Epidermal melanocyte (primary cell): ENCODE results near the gene SEMA6D.

ENCODE experiments used
- DNase-seq: peaks from one replicate; pipeline ENCODE4 v3.0.0; 2011; ENCODE audit warnings: low spot score; ENCODE audit not compliant: insufficient read length

SEMA6D gene

GRCh38 chr15:47781527-47781926 lies 64.2 kb downstream of the SEMA6D start:
- DNase-seq, result no peak

GRCh38 chr15:47784820-47785219 lies 67.5 kb downstream of the SEMA6D start:
- DNase-seq, result no peak

- no peak for DNase-seq
Observed at GRCh38 chr15:47786371-47786770, 69.1 kb downstream of the SEMA6D start.

- no peak for DNase-seq
Observed at GRCh38 chr15:47787875-47788274, 70.6 kb downstream of the SEMA6D start.

GRCh38 chr15:47788685-47789084 lies 71.4 kb downstream of the SEMA6D start:
- no peak for DNase-seq

- no peak for DNase-seq
Observed at GRCh38 chr15:47791161-47791560, 73.9 kb downstream of the SEMA6D start.

GRCh38 chr15:47792231-47792630 lies 74.9 kb downstream of the SEMA6D start:
- no peak for DNase-seq

GRCh38 chr15:47794252-47794914 lies 77.1 kb downstream of the SEMA6D start:
- no peak for DNase-seq

- DNase-seq, result no peak
Observed at GRCh38 chr15:47795864-47796263, 78.6 kb downstream of the SEMA6D start.

GRCh38 chr15:47796339-47796738 lies 79.0 kb downstream of the SEMA6D start:
- DNase-seq, result no peak

- no peak for DNase-seq
Observed at GRCh38 chr15:47796830-47797229, 79.5 kb downstream of the SEMA6D start.

- DNase-seq, result no peak
Observed at GRCh38 chr15:47801522-47801921, 84.2 kb downstream of the SEMA6D start.

- DNase-seq, result no peak
Observed at GRCh38 chr15:47802216-47802615, 84.9 kb downstream of the SEMA6D start.

GRCh38 chr15:47803767-47804166 lies 86.5 kb downstream of the SEMA6D start:
- no peak for DNase-seq

- no peak for DNase-seq
Observed at GRCh38 chr15:47804733-47805132, 87.4 kb downstream of the SEMA6D start.

GRCh38 chr15:47806008-47806407 lies 88.7 kb downstream of the SEMA6D start:
- DNase-seq, result no peak

- DNase-seq, result no peak
Observed at GRCh38 chr15:47811172-47811571, 93.9 kb downstream of the SEMA6D start.

GRCh38 chr15:47812470-47812999 lies 95.2 kb downstream of the SEMA6D start:
- DNase-seq, result peak; percentile 22

- no peak for DNase-seq
Observed at GRCh38 chr15:47813748-47814384, 96.6 kb downstream of the SEMA6D start.

- no peak for DNase-seq
Observed at GRCh38 chr15:47814620-47815019, 97.3 kb downstream of the SEMA6D start.

- DNase-seq, result no peak
Observed at GRCh38 chr15:47817969-47818548, 100.8 kb downstream of the SEMA6D start.

GRCh38 chr15:47819158-47819557 lies 101.9 kb downstream of the SEMA6D start:
- DNase-seq, result no peak
